ENCODE measurements around the gene CDC7. TPM values are rescaled to one million over a fixed set of nuclear protein-coding genes. Genes with fewer than 3 reads are reported as not detected.

Gene CDC7
- polyA plus RNA-seq, 1 donor (not counting 4 experiments of a cell fraction or from before 2014, with no cell fraction given) = 8.1 TPM

DNA sequence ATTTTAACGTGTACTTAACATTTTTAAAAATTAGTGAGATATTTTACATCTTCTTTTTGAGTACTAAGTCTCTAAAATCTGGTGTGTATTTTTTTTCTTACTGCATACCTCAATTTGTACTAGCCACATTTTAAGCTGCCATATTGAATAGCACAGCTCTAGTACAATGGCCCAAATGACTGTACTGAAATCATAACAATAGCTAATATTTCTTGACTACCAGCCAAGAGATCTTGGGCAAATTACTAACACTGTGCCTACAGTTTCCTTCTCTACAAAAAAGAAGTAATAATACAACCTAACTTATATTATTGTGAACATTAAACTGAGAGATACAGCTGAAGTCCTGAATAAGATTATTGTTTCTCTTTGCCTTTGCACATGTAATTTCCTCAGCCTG lies 57.2 kb downstream of the CDC7 start:
- Histone ChIP-seq H4K20me1 (ENCODE audit: control insufficient read depth, extremely low read depth, insufficient read depth, low read length) (no peaks in the 10 kb centered on the region), H2AFZ (ENCODE audit: control insufficient read depth, low read length) (no peak overlapping the region), H3K4me2 (ENCODE audit: control insufficient read depth, extremely low read depth, insufficient read depth, low read depth, low read length) (no peak overlapping the region), H3K9me1 (ENCODE audit: control insufficient read depth, extremely low read depth, insufficient read depth, low read length) (no peaks in the 10 kb centered on the region), H3K27me3 (ENCODE audit: control insufficient read depth, extremely low read depth, insufficient read depth, low read length) (no peaks in the 10 kb centered on the region), H3K27ac (ENCODE audit: control insufficient read depth, insufficient read depth, low read length) (no peak overlapping the region), H3K4me1 (ENCODE audit: control insufficient read depth, extremely low read depth, insufficient read depth, low read length) (peaks cover 18% of the 10 kb centered on the region), H3K36me3 (ENCODE audit: control insufficient read depth in 2 of 2, extremely low read depth in 1 of 2, insufficient read depth in 2 of 2, low read length in 2 of 2) (no peaks in the 10 kb centered on the region), H3K9me3 (ENCODE audit: control insufficient read depth, low read depth, low read length) (no peaks in the 10 kb centered on the region), H3K79me2 (ENCODE audit: control insufficient read depth, insufficient read depth, low read length) (no peaks in the 10 kb centered on the region), H3K9ac (ENCODE audit: control insufficient read depth, extremely low read depth, insufficient read depth, low read length) (no peak overlapping the region), H3K4me3 (ENCODE audit: control insufficient read depth in 2 of 3, extremely low read depth in 1 of 3, insufficient read depth in 2 of 3, low read depth in 1 of 3, low read length in 3 of 3) (no peak overlapping the region)
- DNase-seq (ENCODE audit: low read depth, low spot score) (no peak), FAIRE-seq (no peak)
- TF ChIP-seq, protein P1, sequence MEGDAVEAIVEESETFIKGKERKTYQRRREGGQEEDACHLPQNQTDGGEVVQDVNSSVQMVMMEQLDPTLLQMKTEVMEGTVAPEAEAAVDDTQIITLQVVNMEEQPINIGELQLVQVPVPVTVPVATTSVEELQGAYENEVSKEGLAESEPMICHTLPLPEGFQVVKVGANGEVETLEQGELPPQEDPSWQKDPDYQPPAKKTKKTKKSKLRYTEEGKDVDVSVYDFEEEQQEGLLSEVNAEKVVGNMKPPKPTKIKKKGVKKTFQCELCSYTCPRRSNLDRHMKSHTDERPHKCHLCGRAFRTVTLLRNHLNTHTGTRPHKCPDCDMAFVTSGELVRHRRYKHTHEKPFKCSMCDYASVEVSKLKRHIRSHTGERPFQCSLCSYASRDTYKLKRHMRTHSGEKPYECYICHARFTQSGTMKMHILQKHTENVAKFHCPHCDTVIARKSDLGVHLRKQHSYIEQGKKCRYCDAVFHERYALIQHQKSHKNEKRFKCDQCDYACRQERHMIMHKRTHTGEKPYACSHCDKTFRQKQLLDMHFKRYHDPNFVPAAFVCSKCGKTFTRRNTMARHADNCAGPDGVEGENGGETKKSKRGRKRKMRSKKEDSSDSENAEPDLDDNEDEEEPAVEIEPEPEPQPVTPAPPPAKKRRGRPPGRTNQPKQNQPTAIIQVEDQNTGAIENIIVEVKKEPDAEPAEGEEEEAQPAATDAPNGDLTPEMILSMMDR (optimal IDR thresholded peaks at IDR 0.05 in 1 of 3, IDR thresholded peaks at IDR 0.05 in 1 of 3, conservative IDR thresholded peaks at IDR 0.05 in 1 of 3; ENCODE audit: extremely low read depth in 1 of 3, insufficient read depth in 2 of 3, low read length in 3 of 3) = no peak
- no peak for TF ChIP-seq EZH2 (IDR thresholded peaks at IDR 0.05; ENCODE audit: low read length)
- dilution Hi-C loops (cut with MboI; ENCODE audit: extremely low pct_ligation_motif_present, low sequenced_read_pairs) = no loop called here

DNA sequence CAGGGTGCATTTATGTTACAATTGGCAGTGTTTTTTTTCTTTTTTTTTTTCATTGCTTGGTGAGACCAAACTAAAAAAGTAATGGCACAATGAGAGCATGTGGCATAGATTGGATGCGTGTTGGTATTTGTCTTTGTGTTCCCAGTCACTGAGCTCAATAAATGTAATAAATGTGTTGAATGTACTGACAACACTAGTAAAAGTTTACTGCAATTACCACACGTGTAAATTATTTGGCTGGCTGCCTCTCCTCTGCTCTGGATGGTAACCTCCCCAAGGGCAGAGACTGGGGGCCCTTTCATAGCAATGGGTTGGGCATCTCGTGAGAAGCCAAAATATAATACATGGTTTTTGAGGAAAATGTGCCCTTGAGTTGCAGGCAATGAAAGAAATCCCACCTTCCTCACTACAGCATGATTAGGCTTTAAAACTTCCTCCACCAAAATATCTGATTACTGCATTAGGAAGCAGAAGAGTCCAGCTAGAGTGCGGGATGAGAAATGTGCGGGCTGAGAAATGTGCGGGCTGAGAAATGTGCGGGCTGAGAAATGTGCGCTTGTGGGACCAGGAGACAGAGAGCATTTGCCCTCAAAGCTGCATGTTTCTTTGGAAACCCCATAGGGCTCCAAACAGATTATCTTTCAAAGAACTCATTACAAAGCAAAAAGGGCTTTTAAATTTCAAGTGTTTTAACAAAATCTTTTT lies 58.5 kb downstream of the CDC7 start:
- no peak overlapping the region for H3K4me3 ChIP-seq (ENCODE audit: control insufficient read depth in 2 of 3, extremely low read depth in 1 of 3, insufficient read depth in 2 of 3, low read depth in 1 of 3, low read length in 3 of 3)
- DNase-seq (ENCODE audit: low read depth, low spot score) = no peak
- H3K79me2 ChIP-seq (ENCODE audit: control insufficient read depth, insufficient read depth, low read length) = no peaks in the 10 kb centered on the region
- H3K9me3 ChIP-seq (ENCODE audit: control insufficient read depth, low read depth, low read length) = no peaks in the 10 kb centered on the region
- H3K36me3 ChIP-seq (ENCODE audit: control insufficient read depth in 2 of 2, extremely low read depth in 1 of 2, insufficient read depth in 2 of 2, low read length in 2 of 2) = no peaks in the 10 kb centered on the region
- H3K9me1 ChIP-seq (ENCODE audit: control insufficient read depth, extremely low read depth, insufficient read depth, low read length) = no peaks in the 10 kb centered on the region
- no peak overlapping the region for H3K9ac ChIP-seq (ENCODE audit: control insufficient read depth, extremely low read depth, insufficient read depth, low read length)
- no peak overlapping the region for H2AFZ ChIP-seq (ENCODE audit: control insufficient read depth, low read length)
- dilution Hi-C loops (cut with MboI; ENCODE audit: extremely low pct_ligation_motif_present, low sequenced_read_pairs) = no loop called here
- H4K20me1 ChIP-seq (ENCODE audit: control insufficient read depth, extremely low read depth, insufficient read depth, low read length) = no peaks in the 10 kb centered on the region
- no peak for FAIRE-seq
- no peaks in the 10 kb centered on the region for H3K27me3 ChIP-seq (ENCODE audit: control insufficient read depth, extremely low read depth, insufficient read depth, low read length)
- H3K27ac ChIP-seq (ENCODE audit: control insufficient read depth, insufficient read depth, low read length) = no peak overlapping the region
- H3K4me2 ChIP-seq (ENCODE audit: control insufficient read depth, extremely low read depth, insufficient read depth, low read depth, low read length) = no peak overlapping the region
- no peak for TF ChIP-seq EZH2 (IDR thresholded peaks at IDR 0.05; ENCODE audit: low read length)
- TF ChIP-seq, protein P1 (optimal IDR thresholded peaks at IDR 0.05 in 1 of 3, IDR thresholded peaks at IDR 0.05 in 1 of 3, conservative IDR thresholded peaks at IDR 0.05 in 1 of 3; ENCODE audit: extremely low read depth in 1 of 3, insufficient read depth in 2 of 3, low read length in 3 of 3) = no peak
- H3K4me1 ChIP-seq (ENCODE audit: control insufficient read depth, extremely low read depth, insufficient read depth, low read length) = peaks cover 14% of the 10 kb centered on the region
